Central memory CD8-positive, alpha-beta T cell (primary cell): ENCODE measurements around the gene LCN2.
"Not testable (repeated sequence)": the region's sequence is repeated elsewhere in the genome, so short reads cannot be mapped to it uniquely, and the experiment has no call there.

ENCODE experiments used
- ATAC-seq: fragments of 150-1000 bp; cut with Tn5 transposase; replicated peaks from 2 replicates; pipeline ENCODE4 v1.10.0; 2022; ENCODE audit warnings: mild to moderate bottlenecking, moderate FRiP score, moderate number of reproducible peaks; ENCODE audit not compliant: poor library complexity, severe bottlenecking; ENCODE audit errors: extremely low read depth
- DNase-seq, 2 donors: peaks; one replicate each; pipeline ENCODE4 v3.0.0; 2021; ENCODE audit warnings: low spot score in 2 of 2
- H3K27ac Mint-ChIP-seq: one replicate; pipeline ENCODE4 v1.8.0; 2022; ENCODE audit warnings: low read depth, mild to moderate bottlenecking, moderate library complexity, mixed read lengths
- H3K27me3 Mint-ChIP-seq: one replicate; pipeline ENCODE4 v1.8.0; 2022; ENCODE audit warnings: mixed read lengths
- H3K36me3 Mint-ChIP-seq: one replicate; pipeline ENCODE4 v1.8.0; 2022; ENCODE audit warnings: mild to moderate bottlenecking, moderate library complexity, mixed read lengths; ENCODE audit not compliant: insufficient read depth
- H3K4me1 Mint-ChIP-seq: one replicate; pipeline ENCODE4 v1.8.0; 2022; ENCODE audit warnings: mixed read lengths
- H3K4me3 Mint-ChIP-seq: one replicate; pipeline ENCODE4 v1.8.0; 2022; ENCODE audit warnings: mild to moderate bottlenecking, moderate library complexity, mixed read lengths
- H3K9me3 Mint-ChIP-seq: one replicate; pipeline ENCODE4 v1.8.0; 2022; ENCODE audit warnings: mixed read lengths

The LCN2 gene

DNA sequence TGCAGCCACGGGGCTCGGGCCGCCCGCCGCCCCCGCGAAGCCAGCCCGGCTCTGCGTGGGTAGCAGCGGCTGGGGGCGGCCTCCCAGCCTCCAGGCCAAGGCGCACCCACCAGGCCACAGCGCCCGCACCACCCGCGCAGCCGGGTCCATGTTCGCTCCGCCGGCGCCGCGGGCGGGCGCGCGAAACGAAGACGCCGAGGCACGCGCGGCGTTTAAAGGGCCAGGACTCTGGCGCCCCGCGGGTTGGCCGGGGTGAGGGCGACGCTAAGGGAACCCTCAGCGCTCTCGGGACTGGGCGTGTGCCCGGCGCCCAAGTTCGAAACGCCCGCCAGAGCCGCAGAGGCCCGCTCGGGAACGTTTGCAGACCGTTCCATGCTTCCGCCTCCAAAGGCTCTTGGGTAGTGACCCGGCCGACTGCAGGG lies 21.7 kb upstream of the LCN2 start, which contains the start of gene PTGES2:
Gene PTGES2 (minus strand): TSS at position 162 of the 422 bp plus-strand sequence. CDS start 12 bp downstream, at position 150.
- peaks cover 15% of the 10 kb centered on the region for H3K27me3 Mint-ChIP-seq
- no peaks in the 10 kb centered on the region for H3K9me3 Mint-ChIP-seq
- peaks cover 34% of the 10 kb centered on the region for H3K4me1 Mint-ChIP-seq
- DNase-seq, result peak; percentile 67 to 69
- ATAC-seq, result peak; percentile 73
- H3K36me3 Mint-ChIP-seq, result peaks cover 18% of the 10 kb centered on the region
- peak within 1 kb of the TSS; percentile 99 for H3K27ac Mint-ChIP-seq
- H3K4me3 Mint-ChIP-seq, result peak within 1 kb of the TSS; percentile 99

DNA sequence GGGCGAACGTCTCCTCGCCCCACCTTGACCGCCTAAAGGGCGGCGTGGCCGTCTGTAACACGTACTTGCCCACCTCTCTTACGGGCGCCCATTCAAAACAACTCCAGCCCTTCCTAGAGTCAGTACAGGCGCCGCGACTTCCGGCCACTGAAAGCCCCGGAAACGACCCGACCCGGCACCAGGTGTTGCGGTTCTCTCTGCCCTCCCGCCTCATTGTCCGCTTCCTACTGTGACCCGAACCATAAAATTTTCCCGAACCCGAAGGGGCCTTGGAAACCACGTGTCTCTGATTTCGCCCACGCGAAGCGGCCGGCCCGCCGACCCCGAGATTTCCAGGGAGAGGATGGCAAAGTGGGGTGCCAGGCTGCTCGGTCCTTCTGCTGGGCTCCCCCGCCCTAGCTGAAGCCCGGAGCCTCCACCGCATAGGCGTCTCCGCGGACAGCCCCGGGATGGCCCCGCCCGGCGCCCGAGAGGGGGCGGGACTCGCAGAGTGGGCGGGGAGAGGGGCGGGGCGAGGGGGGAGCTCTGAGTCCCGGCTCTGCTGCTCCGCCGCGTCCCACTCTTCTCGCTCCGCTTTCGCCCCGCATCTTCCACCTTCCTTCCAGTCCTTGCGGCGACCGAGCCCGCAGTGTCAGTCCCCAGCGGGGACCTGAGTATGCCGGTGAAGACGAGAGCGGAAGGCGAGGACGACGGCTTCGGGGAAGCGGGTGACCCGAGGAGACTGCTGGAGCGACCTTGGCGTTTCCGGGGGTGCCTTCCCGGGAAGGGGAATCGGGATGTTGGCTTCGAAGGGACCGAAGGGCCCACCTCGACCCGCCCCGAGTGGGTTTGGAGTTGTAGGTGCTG lies 21.0 kb upstream of the LCN2 start:
- peak overlapping the region; percentile 99 for H3K27ac Mint-ChIP-seq
- H3K4me3 Mint-ChIP-seq, result peak overlapping the region; percentile 99
- DNase-seq, result peak; percentile 84 to 87
- peaks cover 34% of the 10 kb centered on the region for H3K4me1 Mint-ChIP-seq
- H3K36me3 Mint-ChIP-seq, result peaks cover 16% of the 10 kb centered on the region
- H3K9me3 Mint-ChIP-seq, result no peaks in the 10 kb centered on the region
- ATAC-seq, result peak; percentile 84
- peaks cover 22% of the 10 kb centered on the region for H3K27me3 Mint-ChIP-seq

DNA sequence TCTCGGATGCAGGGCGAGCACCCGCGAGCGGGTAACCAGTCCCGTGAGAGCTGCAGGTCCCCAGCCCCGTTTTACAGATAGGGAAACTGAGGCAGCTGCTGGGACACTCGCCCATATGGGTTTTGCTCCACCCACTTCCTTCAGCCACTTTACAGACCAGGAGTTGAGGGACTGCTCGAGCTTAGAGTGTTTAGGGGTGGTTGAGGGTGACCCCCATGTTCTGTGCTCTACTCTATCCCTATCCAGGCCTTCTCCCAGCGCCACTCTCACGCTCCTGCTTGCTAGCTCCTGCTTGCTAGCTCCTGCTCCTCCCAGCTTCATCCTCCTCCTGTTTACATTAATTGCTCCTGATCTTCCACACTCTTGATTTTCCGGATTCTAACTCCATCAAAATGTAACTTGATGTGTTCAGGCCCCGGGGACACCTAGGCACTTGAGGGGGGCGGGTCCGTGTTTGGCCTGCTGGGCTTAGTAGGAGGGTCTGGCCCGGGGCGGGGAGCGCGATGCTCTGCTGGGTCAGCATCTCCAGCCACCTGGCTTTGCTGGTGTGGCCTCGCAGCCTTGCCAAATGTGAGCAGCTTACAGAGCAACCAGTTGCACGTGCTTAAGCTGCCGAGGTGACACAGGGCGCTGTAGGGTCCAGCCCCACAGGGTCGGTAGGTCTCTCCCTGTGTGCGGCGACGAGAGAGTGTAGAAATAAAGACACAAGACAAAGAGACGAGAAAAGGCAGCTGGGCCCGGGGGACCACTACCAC lies 20.2 kb upstream of the LCN2 start:
- ATAC-seq (no peak), DNase-seq (no peak)
- H3K9me3 Mint-ChIP-seq, result no peaks in the 10 kb centered on the region
- peaks cover 34% of the 10 kb centered on the region for H3K4me1 Mint-ChIP-seq
- peak overlapping the region; percentile 99 for H3K4me3 Mint-ChIP-seq
- peaks cover 11% of the 10 kb centered on the region for H3K36me3 Mint-ChIP-seq
- peaks cover 29% of the 10 kb centered on the region for H3K27me3 Mint-ChIP-seq
- H3K27ac Mint-ChIP-seq, result no peak overlapping the region

DNA sequence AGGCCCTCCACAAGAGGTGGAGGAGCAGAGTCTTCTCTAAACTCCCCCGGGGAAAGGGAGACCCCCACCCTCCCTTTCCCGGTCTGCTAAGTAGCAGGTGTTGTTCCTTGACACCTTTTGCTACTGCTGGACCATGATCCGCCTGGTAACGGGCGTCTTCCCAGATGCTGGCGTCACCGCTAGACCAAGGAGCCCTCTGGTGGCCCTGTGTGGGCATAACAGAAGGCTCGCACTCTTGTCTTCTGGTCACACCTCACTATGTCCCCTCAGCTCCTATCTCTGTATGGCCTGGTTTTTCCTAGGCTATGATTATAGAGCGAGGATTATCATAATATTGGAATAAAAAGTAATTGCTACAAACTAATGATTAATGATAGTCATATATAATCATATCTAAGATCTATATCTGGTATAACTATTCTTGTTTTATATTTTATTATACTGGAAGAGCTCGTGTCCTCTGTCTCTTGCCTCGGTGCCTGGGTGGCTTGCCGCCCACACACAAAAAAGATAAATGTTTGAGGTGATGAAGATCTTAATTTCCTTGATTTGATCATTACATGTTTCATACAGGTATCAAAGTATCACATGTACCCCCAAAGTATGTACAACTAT lies 19.2 kb upstream of the LCN2 start:
- H3K27ac Mint-ChIP-seq, ATAC-seq, H3K9me3 Mint-ChIP-seq, H3K36me3 Mint-ChIP-seq: not testable (repeated sequence)
- Mint-ChIP-seq H3K4me1 (peaks cover 30% of the 10 kb centered on the region), H3K27me3 (peaks cover 29% of the 10 kb centered on the region), H3K4me3 (peak overlapping the region; percentile 99)
- DNase-seq, result peak in 1 of 2 donors; percentile 31

DNA sequence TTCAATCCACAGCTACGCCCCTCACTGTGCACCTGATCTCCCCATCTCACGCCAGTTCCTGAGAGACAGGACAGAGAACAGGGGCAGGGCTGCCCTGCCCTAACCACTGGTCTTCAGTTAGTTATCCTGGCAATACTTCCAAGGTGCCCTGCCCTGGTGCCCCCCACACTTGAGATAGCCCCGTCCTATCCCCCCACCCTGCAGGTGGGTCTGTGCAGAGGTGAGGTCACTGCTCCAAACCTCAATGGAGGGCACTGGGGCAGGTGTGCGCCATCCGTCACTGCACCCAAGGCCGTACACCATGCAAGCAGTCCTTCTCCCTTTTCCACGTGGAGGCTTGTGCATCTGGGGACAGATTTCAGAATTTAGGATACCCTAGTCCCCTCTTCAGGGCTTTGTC lies 18.6 kb upstream of the LCN2 start:
- not testable (repeated sequence) for H3K27ac Mint-ChIP-seq, DNase-seq, H3K36me3 Mint-ChIP-seq, H3K4me3 Mint-ChIP-seq, H3K9me3 Mint-ChIP-seq, ATAC-seq
- peaks cover 24% of the 10 kb centered on the region for H3K4me1 Mint-ChIP-seq
- H3K27me3 Mint-ChIP-seq, result peaks cover 29% of the 10 kb centered on the region

DNA sequence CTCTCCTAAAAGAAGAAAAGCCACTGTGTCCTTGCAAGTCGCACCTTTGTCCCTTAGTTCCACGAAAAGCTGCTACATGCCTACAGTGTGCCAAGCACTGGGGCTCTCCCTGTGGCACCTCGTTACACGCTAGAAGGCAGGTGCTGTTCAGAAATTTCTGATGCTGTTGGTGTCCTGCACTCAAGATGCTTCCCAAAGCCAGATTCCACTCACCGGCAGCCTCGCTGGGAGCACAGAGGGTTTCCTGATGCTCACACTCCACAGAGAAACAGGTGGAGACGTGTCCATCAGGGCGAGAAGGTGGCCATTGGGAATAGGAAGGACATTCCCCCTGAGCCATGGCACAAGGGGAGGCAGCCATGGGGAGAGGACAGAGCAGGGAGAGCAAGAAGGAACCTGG lies 17.9 kb upstream of the LCN2 start:
- not testable (repeated sequence) for H3K27ac Mint-ChIP-seq, H3K36me3 Mint-ChIP-seq, H3K9me3 Mint-ChIP-seq, H3K4me3 Mint-ChIP-seq, ATAC-seq, DNase-seq
- H3K27me3 Mint-ChIP-seq, result peaks cover 29% of the 10 kb centered on the region
- H3K4me1 Mint-ChIP-seq, result peaks cover 17% of the 10 kb centered on the region

DNA sequence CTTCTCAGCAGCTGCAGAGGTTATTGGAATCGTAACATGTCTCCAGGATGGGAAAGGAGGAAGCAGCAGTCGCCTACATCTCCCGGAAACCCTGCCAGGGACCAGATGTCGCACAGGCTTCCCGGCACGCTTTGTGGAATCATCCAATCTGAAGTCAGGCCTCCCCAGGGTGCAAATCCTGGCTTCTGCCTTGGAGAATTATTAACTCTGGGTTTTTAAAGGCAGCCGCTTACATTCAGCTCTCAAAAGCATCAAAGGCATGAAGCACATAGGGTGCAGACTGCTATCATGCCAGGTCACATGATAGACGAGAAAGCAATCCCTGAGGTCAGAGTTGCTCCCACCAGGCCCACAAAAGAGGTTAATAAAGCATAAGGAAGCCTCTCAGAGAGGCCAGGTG lies 17.1 kb upstream of the LCN2 start:
- ATAC-seq, DNase-seq, H3K4me3 Mint-ChIP-seq, H3K27ac Mint-ChIP-seq, H3K9me3 Mint-ChIP-seq: not testable (repeated sequence)
- Mint-ChIP-seq H3K36me3 (peaks cover 11% of the 10 kb centered on the region), H3K27me3 (peaks cover 29% of the 10 kb centered on the region), H3K4me1 (peaks cover 15% of the 10 kb centered on the region)

DNA sequence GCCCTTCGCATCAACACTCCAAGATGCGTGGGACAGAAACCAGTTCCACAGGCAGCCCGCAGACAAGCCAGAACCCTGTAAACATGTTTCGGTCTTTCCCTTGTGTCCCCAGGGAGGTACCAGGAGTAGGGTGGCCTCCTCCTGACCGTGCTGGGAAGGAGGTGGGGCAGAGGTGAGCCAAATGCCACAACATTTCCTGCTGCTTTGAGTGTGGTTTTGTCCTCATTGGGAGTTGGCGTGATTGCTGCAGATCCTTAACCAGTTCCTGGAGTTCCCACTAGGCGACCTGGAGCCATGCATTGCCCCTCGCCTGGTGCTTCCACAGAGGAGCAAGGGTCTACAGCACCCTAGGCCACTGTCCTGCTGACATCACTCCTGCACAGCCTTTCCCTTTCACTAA lies 13.7 kb upstream of the LCN2 start:
- not testable (repeated sequence) for H3K27ac Mint-ChIP-seq, H3K4me3 Mint-ChIP-seq, H3K4me1 Mint-ChIP-seq, DNase-seq, H3K36me3 Mint-ChIP-seq, ATAC-seq, H3K9me3 Mint-ChIP-seq
- H3K27me3 Mint-ChIP-seq, result peaks cover 29% of the 10 kb centered on the region

DNA sequence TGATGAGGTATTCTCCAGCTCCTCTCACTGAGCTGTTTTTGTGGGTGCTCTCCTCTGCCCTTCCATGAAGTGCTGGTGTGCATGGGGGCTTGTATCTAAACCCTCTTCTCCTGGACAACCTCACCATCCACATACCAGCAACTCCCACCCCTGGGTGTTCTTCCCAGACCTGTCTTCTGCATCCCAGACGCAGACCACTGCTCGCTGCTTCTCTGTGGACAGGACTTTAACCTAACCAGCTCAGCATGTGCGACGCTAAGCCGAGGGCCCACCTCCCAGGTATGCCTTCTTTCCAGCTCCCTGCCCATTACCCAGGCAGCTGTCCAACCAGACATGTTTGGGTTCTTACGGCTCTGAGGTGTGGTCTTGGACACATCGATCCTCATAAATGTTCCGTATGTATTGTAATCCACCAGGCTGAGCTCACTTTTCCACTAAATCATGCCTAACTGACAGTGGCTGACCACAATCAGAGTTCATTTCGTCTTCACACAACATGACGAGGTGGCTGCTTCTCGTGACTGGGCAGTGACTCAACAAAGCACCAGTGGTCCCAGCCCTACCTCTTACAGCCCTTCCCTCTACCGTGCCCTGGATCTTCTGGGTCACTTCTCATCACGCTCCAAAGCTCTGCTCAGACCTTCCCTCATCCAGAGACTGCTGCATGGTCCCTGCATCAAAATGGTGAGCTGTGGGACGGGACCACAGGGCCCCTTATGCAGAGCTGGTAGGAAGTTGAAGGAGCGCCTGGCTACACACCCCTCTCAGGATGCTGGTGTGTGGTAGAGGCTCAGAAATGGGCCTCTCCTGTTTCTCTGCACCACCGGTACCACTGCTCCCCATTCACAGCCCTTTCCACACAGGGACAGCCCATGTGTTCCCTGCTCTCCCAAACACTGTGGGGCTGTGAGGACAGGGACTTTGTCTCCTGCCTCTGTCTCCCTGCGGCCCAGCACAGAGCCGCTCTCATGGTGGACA lies 12.1 kb upstream of the LCN2 start:
- peaks cover 2% of the 10 kb centered on the region for H3K36me3 Mint-ChIP-seq
- H3K4me1 Mint-ChIP-seq, result peaks cover 3% of the 10 kb centered on the region
- H3K27ac Mint-ChIP-seq, result no peak overlapping the region
- H3K27me3 Mint-ChIP-seq, result peaks cover 18% of the 10 kb centered on the region
- ATAC-seq, result no peak
- no peak for DNase-seq
- H3K9me3 Mint-ChIP-seq, result no peaks in the 10 kb centered on the region
- no peak overlapping the region for H3K4me3 Mint-ChIP-seq

DNA sequence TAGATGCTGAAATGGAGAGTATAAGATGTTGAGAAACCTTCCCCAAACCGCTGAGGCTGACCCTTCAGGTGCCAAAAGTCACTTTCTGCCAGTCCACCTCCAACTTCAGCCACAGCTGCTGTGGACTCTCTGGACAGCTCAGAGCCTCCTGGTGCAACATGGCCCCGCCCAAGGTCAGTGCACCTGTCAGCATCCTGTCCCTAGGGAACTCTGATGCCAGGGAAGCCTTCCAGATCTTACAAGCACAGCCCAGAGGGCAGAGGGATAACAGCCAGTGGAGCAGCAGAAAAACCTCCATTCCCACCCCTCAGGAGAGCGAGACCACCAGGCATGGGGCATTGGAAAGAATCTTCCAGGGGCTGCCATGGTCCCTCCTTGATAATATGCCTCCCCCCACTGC lies 11.3 kb upstream of the LCN2 start:
- DNase-seq, result no peak
- no peak for ATAC-seq
- no peak overlapping the region for H3K27ac Mint-ChIP-seq
- H3K9me3 Mint-ChIP-seq, result no peaks in the 10 kb centered on the region
- peaks cover 5% of the 10 kb centered on the region for H3K4me1 Mint-ChIP-seq
- H3K27me3 Mint-ChIP-seq, result peaks cover 9% of the 10 kb centered on the region
- H3K4me3 Mint-ChIP-seq, result no peak overlapping the region
- peaks cover 2% of the 10 kb centered on the region for H3K36me3 Mint-ChIP-seq

DNA sequence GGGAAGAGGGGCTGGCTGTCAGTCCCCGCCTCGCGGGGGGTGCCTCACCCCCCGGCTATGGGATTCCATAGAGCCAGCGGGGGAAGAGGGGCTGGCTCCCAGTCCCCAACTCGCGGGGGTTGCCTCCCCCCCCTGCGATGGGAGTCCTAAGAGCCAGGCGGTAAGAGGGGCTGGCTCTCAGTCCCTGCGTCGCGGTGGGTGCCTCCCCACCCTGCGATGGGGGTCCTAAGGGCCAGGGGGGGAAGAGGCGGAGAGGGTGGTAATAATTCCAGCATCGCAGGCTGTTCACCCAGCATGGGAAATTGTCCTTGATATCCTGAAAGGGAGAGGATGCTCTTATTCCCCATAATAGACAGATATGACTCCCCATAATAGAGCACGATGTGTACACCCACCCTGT lies 9.6 kb upstream of the LCN2 start:
- Mint-ChIP-seq H3K27ac (no peak overlapping the region), H3K36me3 (peaks cover 2% of the 10 kb centered on the region), H3K4me3 (no peak overlapping the region), H3K4me1 (peaks cover 5% of the 10 kb centered on the region), H3K27me3 (no peaks in the 10 kb centered on the region), H3K9me3 (no peaks in the 10 kb centered on the region)
- ATAC-seq, result no peak
- DNase-seq, result no peak

DNA sequence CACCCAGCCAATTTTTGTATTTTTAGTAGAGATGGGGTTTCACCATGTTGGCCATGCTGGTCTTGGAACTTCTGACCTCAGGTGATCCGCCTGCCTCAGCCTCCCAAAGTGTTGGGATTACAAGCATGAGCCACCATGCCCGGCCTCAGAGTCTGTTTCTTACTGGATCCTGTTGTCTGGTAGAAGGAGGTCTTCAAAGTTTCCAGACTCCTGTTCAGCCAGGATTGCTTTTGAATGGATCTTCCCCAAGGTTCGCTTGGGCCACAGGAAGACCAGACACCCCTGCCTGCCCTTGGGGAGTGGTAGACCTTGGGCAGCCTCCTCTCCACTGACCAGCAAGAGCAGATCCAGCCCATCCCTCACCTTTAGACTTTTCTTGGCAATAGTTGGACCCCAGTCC lies 7.6 kb upstream of the LCN2 start:
- ATAC-seq (no peak), DNase-seq (no peak)
- no peak overlapping the region for H3K27ac Mint-ChIP-seq
- H3K4me3 Mint-ChIP-seq, result no peak overlapping the region
- peaks cover 5% of the 10 kb centered on the region for H3K4me1 Mint-ChIP-seq
- H3K27me3 Mint-ChIP-seq, result no peaks in the 10 kb centered on the region
- H3K9me3 Mint-ChIP-seq, result no peaks in the 10 kb centered on the region
- peaks cover 2% of the 10 kb centered on the region for H3K36me3 Mint-ChIP-seq
